Body of pancreas (tissue), 4 donors: Measurements from ENCODE around the gene VOPP1.

ENCODE experiments used
- CTCF ChIP-seq, 7 experiments: fragments of 450-650 bp in 4 of 7; fragments of 200-600 bp in 3 of 7; sonication (generic) in 3 of 7; IDR thresholded peaks; one replicate each; pipeline ENCODE4 v1.5.1; 2016 to 2019; ENCODE audit warnings: antibody characterized with exemption in 7 of 7
- POLR2A ChIP-seq, 3 donors: fragments of 450-650 bp; IDR thresholded peaks; one replicate each; pipeline ENCODE4 v1.6.1; 2016; ENCODE audit warnings: antibody characterized with exemption in 3 of 3, mild to moderate bottlenecking in 2 of 3

GRCh38 chr7:55463686-55464262, 108.5 kb downstream of the VOPP1 start:
- TF ChIP-seq CTCF (IDR thresholded peaks at IDR 0.05), result no peak
- TF ChIP-seq POLR2A (IDR thresholded peaks at IDR 0.05), result no peak
